A204.1 (cell line): ENCODE measurements around the gene ZBTB45.
A peak's percentile ranks its signal among the peaks of the same experiment; 100 is the strongest.
"Not testable (repeated sequence)": the region's sequence is repeated elsewhere in the genome, so short reads cannot be mapped to it uniquely, and the experiment has no call there.

Source experiments
- FAIRE-seq: peaks from 2 replicates; lab custom pipeline; 2012; peaks lifted over from hg19 to GRCh38; lab: Jason Lieb, UNC

The ZBTB45 gene

GRCh38 chr19:58554494-58555368 lies 35.1 kb upstream of the ZBTB45 start, which contains the start of gene CHMP2A:
Gene CHMP2A (minus strand): TSS chr19:58555105. CDS start chr19:58554212, 893 bp downstream.
- FAIRE-seq: peak; percentile 52

- no peak for FAIRE-seq
Observed at GRCh38 chr19:58553799-58554493, 34.3 kb upstream of the ZBTB45 start.

- no peak for FAIRE-seq
Observed at GRCh38 chr19:58552655-58553054, 33.0 kb upstream of the ZBTB45 start.

GRCh38 chr19:58551577-58552471 lies 32.2 kb upstream of the ZBTB45 start:
- FAIRE-seq: no peak

GRCh38 chr19:58551123-58551497 lies 31.5 kb upstream of the ZBTB45 start:
- no peak for FAIRE-seq

GRCh38 chr19:58550362-58551122 lies 30.9 kb upstream of the ZBTB45 start:
- no peak for FAIRE-seq

- FAIRE-seq: no peak
Observed at GRCh38 chr19:58549664-58550361, 30.2 kb upstream of the ZBTB45 start.

- no peak for FAIRE-seq
Observed at GRCh38 chr19:58548859-58549663, 29.5 kb upstream of the ZBTB45 start.

- FAIRE-seq: no peak
Observed at GRCh38 chr19:58547323-58548312, 28.0 kb upstream of the ZBTB45 start.

- FAIRE-seq: no peak
Observed at GRCh38 chr19:58546019-58546530, 26.5 kb upstream of the ZBTB45 start.

- no peak for FAIRE-seq
Observed at GRCh38 chr19:58545286-58546018, 25.8 kb upstream of the ZBTB45 start.

- no peak for FAIRE-seq
Observed at GRCh38 chr19:58544591-58545285, 25.1 kb upstream of the ZBTB45 start.

- FAIRE-seq: peak; percentile 98
Observed at GRCh38 chr19:58543826-58544590, 24.4 kb upstream of the ZBTB45 start, which contains the start of gene TRIM28. Gene TRIM28 (plus strand): TSS chr19:58544064. CDS start chr19:58544758, 694 bp downstream.

- not testable (repeated sequence) for FAIRE-seq
Observed at GRCh38 chr19:58542641-58543372, 23.2 kb upstream of the ZBTB45 start.

- FAIRE-seq: not testable (repeated sequence)
Observed at GRCh38 chr19:58539169-58539559, 19.6 kb upstream of the ZBTB45 start.
